A673 (cell line): ENCODE measurements around the gene CCDC87. TPM values are rescaled to one million over a fixed set of nuclear protein-coding genes. Genes with fewer than 3 reads are reported as not detected.

Experiments used
- BruUV-seq: library from RNA; stranded (reverse); fragments of 400-500 nt; replicated peaks from 2 replicates; lab custom pipeline; 2021; lab: Mats Ljungman, UMichigan
- CTCF ChIA-PET: fragments of 300-600 bp; sonication (Branson Sonifier 250); formaldehyde crosslinking; loops from one replicate; lab custom pipeline; 2022; ENCODE audit warnings: antibody characterized with exemption; lab: Charles Lee
- POLR2A ChIA-PET: fragments of 300-600 bp; sonication (Branson Sonifier 250); formaldehyde crosslinking; loops from one replicate; lab custom pipeline; 2022; ENCODE audit warnings: antibody characterized with exemption; ENCODE audit not compliant: low non-redundant PET; lab: Charles Lee
- DNase-seq: peaks from one replicate; pipeline ENCODE4 v3.0.0-alpha.2; 2015; ENCODE audit warnings: low spot score
- H3K27ac ChIP-seq: fragments of 200-600 bp; sonication (generic); 2 replicates; pipeline ENCODE4 v1.5.1; 2016; ENCODE audit warnings: mixed run types, low read depth, mild to moderate bottlenecking, mixed read lengths, antibody characterized with exemption, low read length; ENCODE audit not compliant: poor library complexity, severe bottlenecking
- H3K27me3 ChIP-seq: fragments of 200-600 bp; sonication (generic); replicated peaks from 2 replicates; pipeline ENCODE4 v1.6.1; 2017; ENCODE audit warnings: mixed run types, low read depth, mild to moderate bottlenecking, mixed read lengths, antibody characterized with exemption, low read length; ENCODE audit not compliant: insufficient read depth, poor library complexity
- H3K36me3 ChIP-seq: fragments of 200-600 bp; sonication (generic); 2 replicates; pipeline ENCODE4 v1.6.1; 2016; ENCODE audit warnings: mixed run types, mild to moderate bottlenecking, mixed read lengths, antibody characterized with exemption, low read length; ENCODE audit not compliant: insufficient read depth, poor library complexity, severe bottlenecking
- H3K4me1 ChIP-seq: fragments of 200-600 bp; sonication (generic); 2 replicates; pipeline ENCODE4 v1.6.1; 2017; ENCODE audit warnings: mixed run types, mild to moderate bottlenecking, mixed read lengths, antibody characterized with exemption, low read length; ENCODE audit not compliant: insufficient read depth, poor library complexity, severe bottlenecking
- H3K4me3 ChIP-seq: fragments of 200-600 bp; sonication (generic); 2 replicates; pipeline ENCODE4 v1.5.1; 2016; ENCODE audit warnings: low read depth, mixed run types, mild to moderate bottlenecking, mixed read lengths, low read length; ENCODE audit not compliant: poor library complexity, severe bottlenecking
- H3K9me3 ChIP-seq: fragments of 200-600 bp; sonication (generic); 2 replicates; pipeline ENCODE4 v1.6.1; 2016; ENCODE audit warnings: mixed run types, low read depth, mild to moderate bottlenecking, mixed read lengths, antibody characterized with exemption, low read length; ENCODE audit not compliant: poor library complexity, severe bottlenecking
- CTCF ChIP-seq: fragments of 300-800, 200-600 bp; sonication (generic); conservative IDR thresholded peaks from 2 replicates; pipeline ENCODE4 v1.5.1; 2017; ENCODE audit warnings: low read depth, mild to moderate bottlenecking, antibody characterized with exemption, low read length, moderate library complexity, mixed read lengths
- EZH2 ChIP-seq: fragments of 200-600 bp; sonication (generic); IDR thresholded peaks from 2 replicates; pipeline ENCODE4 v1.6.1; 2017; ENCODE audit warnings: borderline replicate concordance, low read depth, mild to moderate bottlenecking, mixed read lengths, antibody characterized with exemption, low read length; ENCODE audit not compliant: poor library complexity, severe bottlenecking
- intact Hi-C: fragments of 100-400 bp; cut with micrococcal nuclease; formaldehyde crosslinking; loops from one replicate; pipeline ENCODE4 v1.10.0; 2022; ENCODE audit not compliant: unreplicated experiment
- total RNA-seq: library from RNA; stranded (reverse); gene quantifications from 2 replicates; pipeline ENCODE4 v1.2.3, GENCODE V29; 2021

The CCDC87 gene
- total RNA-seq, 1 experiment from 2014 or later = 0.90 TPM

- Histone ChIP-seq H3K36me3 (no peaks in the 10 kb centered on the region), H3K4me3 (no peak overlapping the region), H3K27me3 (no peaks in the 10 kb centered on the region), H3K4me1 (peaks cover 5% of the 10 kb centered on the region), H3K27ac (no peak overlapping the region), H3K9me3 (no peaks in the 10 kb centered on the region)
- BruUV-seq = no TSS peak
- no peak for DNase-seq
- intact Hi-C loops = no loop called here
- ChIA-PET POLR2A (no interaction called here), CTCF (no interaction called here)
- TF ChIP-seq EZH2 = no peak
- TF ChIP-seq CTCF = no peak
Observed at GRCh38 chr11:66570850-66571180, 22.0 kb downstream of the CCDC87 start.

GRCh38 chr11:66570079-66570849 lies 22.6 kb downstream of the CCDC87 start:
- TF ChIP-seq CTCF (no peak), EZH2 (no peak)
- DNase-seq = no peak
- Histone ChIP-seq H3K36me3 (no peaks in the 10 kb centered on the region), H3K4me3 (no peak overlapping the region), H3K4me1 (peaks cover 5% of the 10 kb centered on the region), H3K27me3 (no peaks in the 10 kb centered on the region), H3K9me3 (no peaks in the 10 kb centered on the region), H3K27ac (no peak overlapping the region)
- no TSS peak for BruUV-seq
- CTCF ChIA-PET = no interaction called here
- intact Hi-C loops = no loop called here
- POLR2A ChIA-PET = no interaction called here

DNA sequence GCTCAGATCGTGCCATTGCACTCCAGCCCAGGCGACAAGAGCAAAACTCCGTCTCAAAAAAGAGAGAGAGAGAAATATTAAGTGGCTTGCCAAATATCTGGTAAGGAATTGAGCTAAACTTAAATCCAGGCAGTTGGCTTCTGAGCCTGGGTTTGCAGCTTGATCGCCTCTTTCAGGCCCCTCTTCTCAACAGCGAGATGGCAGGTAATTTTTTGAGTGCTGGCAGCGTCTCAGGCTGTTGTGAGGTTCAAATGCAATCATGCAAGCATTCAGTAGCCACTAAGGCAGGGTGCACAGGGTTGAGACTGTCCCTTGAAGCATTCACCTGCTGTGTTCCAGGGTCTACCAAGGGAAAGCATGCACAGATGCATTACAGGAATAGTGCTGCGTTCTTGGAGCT lies 23.8 kb downstream of the CCDC87 start:
- DNase-seq = no peak
- Histone ChIP-seq H3K9me3 (no peaks in the 10 kb centered on the region), H3K4me3 (no peak overlapping the region), H3K4me1 (peaks cover 5% of the 10 kb centered on the region), H3K27me3 (no peaks in the 10 kb centered on the region), H3K36me3 (no peaks in the 10 kb centered on the region), H3K27ac (no peak overlapping the region)
- TF ChIP-seq EZH2 = no peak
- no peak for TF ChIP-seq CTCF
- intact Hi-C loops = no loop called here
- BruUV-seq = no TSS peak
- ChIA-PET CTCF (no interaction called here), POLR2A (interaction anchor here (0.6 kb wide), 1 partner anchor 15 kb away, joined by 6 read pairs; no protein-coding TSS in a partner anchor)
